ENCODE measurements around the gene SNX20. TPM values are rescaled to one million over a fixed set of nuclear protein-coding genes. Genes with fewer than 3 reads are reported as not detected.

SNX20 gene
- polyA plus RNA-seq, 3 donors, result 0.46 to 0.56 (median 0.54) TPM

DNA sequence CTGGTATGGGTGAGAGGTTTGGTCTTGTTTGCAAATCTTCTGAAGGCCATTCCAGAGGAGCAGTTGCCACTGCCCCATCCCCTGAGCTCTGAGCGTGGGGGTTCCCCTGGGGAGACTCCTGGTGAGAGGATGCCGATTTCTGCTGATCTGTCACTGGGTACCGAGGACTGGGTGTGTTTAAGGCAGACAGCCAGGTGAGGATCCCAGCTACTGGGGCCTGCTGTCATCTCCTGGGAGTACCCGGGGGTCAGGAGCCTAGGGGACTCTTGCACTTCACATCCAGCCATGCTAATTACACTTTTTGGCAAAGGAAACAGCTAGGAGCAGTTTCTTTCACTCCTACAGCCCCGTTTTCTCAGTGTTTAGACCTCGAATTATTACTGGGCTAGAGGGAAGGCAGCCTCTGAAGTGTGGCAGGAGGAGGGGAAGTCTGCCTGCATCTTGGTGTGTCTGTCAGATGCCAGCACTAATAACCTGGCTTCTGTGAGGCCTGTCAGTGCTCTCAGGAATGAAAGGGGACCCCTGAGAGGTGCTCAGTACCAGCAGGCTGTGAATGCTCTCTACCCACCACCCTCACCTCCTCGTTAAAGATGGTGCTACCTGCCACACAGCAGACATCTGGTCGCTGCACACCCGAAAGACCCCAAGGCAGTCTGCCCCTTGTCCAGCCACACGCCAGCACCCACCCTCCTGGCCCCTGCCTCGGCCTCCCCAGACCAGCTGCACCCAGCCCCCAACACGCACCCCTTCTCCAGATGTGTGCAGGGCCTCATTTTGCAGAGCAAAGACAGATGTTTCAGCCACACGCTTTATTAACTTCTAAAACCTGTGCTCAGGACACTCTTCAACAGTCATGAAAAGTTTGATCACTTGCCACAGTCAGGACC, 43.2 kb downstream of the SNX20 start:
- DNase-seq (ENCODE audit: low read depth in 3 of 3, low spot score in 2 of 3), result no peak

DNA sequence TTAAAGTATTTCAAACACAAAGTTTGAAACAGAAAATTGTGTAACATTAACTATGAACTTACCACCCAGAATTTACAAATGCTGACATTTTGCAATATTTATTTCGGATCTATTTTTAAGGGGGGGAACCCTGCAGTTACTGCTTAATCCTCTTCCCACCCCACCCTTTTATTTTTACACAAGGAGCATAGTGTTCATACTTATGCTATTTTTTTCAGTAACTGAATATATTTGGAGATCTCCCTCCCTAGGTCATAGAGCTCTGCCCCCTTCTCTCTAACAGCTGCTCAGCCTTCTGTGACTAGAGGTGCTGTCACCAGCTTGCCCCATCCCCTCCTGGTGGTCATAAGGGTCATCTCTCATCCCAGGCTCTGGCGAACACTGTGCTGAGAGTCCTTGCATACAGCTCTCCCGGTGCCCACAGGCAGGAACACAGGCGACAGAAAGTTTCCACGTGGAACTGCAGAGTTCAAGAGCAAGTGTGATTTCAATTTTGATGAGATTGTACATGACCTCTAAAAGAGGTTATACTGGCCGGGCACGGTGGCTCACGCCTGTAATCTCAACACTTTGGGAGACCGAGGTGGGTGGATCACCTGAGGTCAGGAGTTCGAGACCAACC, 44.2 kb downstream of the SNX20 start:
- DNase-seq (ENCODE audit: low read depth in 3 of 3, low spot score in 2 of 3), result no peak

- no peak for DNase-seq (ENCODE audit: low read depth in 3 of 3, low spot score in 2 of 3)
Observed at GRCh38 chr16:50635505-50636392, 45.4 kb downstream of the SNX20 start.

GRCh38 chr16:50634947-50635346, 46.2 kb downstream of the SNX20 start:
- no peak for DNase-seq (ENCODE audit: low read depth in 3 of 3, low spot score in 2 of 3)

DNA sequence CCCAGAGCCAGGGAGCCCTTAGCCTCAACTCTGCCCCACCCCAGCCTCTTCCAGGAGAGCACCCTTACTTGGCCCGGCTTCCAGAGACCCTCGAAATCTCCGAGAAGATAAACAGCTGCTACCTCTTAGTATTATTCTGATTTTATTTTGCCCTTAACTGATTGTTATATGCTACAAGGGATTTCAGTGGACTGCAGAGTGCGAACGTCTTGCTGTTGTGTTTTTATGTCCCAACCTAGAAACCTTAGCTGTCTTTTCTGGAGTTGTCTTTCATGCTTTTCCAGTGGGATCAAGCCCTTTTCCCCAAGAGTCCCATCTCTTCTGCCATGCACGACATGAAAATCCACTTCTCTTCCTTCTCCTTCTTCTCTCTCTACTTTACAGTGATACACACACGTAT, 47.0 kb downstream of the SNX20 start:
- no peak for DNase-seq (ENCODE audit: low read depth in 3 of 3, low spot score in 2 of 3)

- DNase-seq (ENCODE audit: low read depth in 3 of 3, low spot score in 2 of 3), result no peak
Observed at GRCh38 chr16:50632927-50633800, 47.9 kb downstream of the SNX20 start.

- DNase-seq (ENCODE audit: low read depth in 3 of 3, low spot score in 2 of 3), result no peak
Observed at GRCh38 chr16:50631985-50632576, 49.0 kb downstream of the SNX20 start.

GRCh38 chr16:50631249-50631984, 49.7 kb downstream of the SNX20 start:
- DNase-seq (ENCODE audit: low read depth in 3 of 3, low spot score in 2 of 3), result no peak

DNA sequence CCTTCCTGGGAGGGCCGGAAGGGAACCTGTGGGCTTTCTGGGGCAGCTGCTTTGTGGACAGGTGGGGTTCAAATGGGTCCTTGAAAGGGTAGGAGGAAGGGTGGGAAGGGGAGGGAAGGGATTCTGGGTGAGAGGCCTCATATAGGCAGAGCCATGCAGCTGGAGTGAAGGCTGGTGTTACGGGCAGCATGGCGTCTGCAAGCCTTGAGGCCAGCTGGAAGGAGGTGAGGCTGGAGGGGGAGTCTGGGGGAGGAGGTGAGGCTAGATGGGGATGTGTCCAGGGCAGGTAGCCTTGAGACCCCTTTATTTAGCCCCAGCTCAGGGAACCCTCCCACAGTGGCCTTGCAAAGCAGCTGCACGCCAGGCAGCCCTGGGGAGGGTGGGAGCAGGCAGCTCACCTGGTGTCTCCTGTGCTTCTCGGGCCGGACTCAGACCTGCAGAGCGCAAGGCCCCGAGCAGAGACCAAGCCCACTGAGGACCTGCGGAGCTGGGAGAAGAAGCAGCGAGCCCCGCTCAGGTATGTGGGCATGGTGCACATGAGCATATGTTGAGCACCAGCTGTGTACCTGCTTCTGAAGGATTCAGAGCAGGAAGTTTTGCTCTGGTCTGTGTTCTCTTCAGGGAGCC, 50.6 kb downstream of the SNX20 start:
- no peak for DNase-seq (ENCODE audit: low read depth in 3 of 3, low spot score in 2 of 3)

DNA sequence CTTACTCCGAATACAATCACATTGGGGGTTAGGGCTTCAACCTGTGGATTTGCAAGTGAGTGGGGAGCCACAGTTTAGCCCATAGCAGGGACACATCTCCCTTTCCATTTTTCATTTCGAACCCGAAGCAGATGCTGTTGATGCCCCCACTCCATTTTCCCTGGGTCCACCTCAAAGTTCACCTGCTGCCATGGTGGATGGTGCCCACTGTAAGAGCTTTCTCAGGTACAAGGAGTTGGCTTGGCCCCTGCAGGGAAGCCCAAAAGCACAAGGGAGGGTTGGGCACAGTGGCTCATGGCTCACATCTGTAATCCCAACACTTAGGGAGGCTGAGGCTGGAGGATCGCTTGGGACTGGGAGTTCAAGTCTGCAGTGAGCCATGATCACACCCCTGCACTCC, 51.8 kb downstream of the SNX20 start:
- no peak for DNase-seq (ENCODE audit: low read depth in 3 of 3, low spot score in 2 of 3)

DNA sequence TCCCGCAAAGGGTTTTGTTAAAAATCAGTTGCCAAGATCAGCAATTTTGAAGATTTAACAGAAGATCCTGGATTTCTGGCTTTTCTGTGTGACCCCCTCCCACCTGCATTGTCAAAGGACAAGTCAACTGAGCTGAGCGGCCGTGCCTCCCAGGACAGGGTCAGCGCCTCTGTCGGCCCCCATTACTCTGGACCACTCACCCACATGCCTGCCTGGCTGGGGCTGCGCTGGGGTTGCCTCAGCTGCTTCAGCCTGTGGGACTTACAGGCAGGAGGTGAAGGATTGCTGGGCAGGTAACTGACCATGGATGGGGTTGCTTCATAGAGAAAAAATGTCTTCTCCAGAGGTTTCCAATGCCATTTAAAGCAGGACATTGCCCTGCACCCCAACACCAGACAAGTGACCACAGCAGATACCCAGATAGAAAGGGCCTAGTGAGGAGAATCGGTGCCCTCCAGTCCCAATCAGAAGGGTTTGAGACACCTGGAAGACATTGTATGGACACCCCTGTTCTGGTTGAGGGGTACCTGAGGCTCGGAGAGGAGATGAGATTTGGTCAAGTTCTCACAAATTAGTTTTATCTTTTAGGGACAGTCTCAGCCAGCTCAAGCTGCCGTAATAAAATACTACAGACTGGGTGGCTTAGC, 52.8 kb downstream of the SNX20 start:
- DNase-seq (ENCODE audit: low read depth in 3 of 3, low spot score in 2 of 3), result no peak

- DNase-seq (ENCODE audit: low read depth in 3 of 3, low spot score in 2 of 3), result no peak
Observed at GRCh38 chr16:50627419-50627818, 53.7 kb downstream of the SNX20 start.

DNA sequence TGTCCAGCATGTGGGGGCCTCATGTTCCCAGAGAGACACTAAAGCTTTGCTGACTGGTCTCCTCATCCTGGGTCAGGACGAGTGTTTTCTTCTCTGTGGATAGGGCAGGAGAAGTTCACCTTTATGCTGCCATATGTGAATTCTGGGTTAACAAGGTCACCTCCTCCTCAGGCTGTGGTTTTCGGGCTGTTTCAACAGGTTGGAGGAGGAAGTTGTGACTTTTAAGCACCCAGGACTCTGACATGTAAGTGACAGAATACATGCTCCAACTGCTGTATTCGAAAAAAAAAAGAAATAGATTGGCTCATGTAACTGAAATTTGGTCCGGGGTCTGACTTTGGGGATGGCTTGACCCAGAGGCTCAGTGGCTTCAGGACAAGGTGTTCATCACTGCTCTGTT, 54.2 kb downstream of the SNX20 start:
- DNase-seq (ENCODE audit: low read depth in 3 of 3, low spot score in 2 of 3), result no peak

DNA sequence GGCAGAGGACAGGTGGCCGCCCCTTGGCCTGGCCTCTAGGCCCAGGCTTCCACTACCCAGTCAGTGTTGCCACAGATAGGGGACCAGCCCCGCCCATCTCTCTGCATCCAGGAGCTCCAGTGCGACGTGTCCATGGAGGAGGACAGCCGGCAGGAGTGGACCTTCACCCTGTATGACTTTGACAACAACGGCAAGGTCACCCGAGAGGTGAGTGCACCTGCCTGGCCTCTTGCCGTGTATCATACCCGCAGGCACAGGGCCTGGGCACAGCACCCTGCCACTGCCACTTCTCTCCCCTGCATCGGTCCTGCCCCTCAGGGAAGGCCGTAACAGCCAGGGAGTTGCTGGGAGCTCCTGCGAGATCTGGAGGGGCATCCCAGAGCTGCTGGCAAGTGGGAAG, 55.7 kb downstream of the SNX20 start:
- DNase-seq (ENCODE audit: low read depth in 3 of 3, low spot score in 2 of 3), result no peak

DNA sequence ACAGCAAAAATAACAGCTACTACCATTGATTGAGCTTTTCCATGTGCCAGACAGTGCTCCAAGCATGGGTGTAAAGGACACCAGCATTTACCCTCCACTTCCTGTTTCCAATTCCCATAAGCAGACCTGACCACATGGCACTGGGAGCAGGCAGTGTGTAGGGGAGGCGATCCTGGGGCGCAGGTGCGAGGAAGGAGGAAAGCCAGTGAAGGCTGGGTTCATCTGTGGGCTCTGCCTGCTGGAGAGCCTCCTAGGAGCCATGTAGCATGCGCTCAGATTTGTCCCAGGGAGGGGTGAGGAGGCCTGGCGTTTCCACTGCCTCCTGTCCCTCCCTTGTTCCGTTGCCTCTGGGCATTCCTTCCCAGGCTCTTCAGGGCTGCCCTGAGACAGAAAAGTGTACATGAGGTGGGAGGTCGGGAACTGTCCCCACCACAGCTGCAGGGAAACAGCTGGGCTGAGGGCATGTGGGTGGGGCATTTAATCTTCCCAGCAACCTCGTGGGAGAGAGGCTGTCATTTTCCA, 56.6 kb downstream of the SNX20 start:
- DNase-seq (ENCODE audit: low read depth in 3 of 3, low spot score in 2 of 3), result no peak

- DNase-seq (ENCODE audit: low read depth in 3 of 3, low spot score in 2 of 3), result no peak
Observed at GRCh38 chr16:50622643-50623369, 58.3 kb downstream of the SNX20 start.

GRCh38 chr16:50622029-50622428, 59.1 kb downstream of the SNX20 start:
- no peak for DNase-seq (ENCODE audit: low read depth in 3 of 3, low spot score in 2 of 3)

All from right renal cortex interstitium (tissue), 3 donors.